ENCODE data around the gene PRKG1. TPM values are rescaled to one million over a fixed set of nuclear protein-coding genes. Genes with fewer than 3 reads are reported as not detected.

The PRKG1 gene
- total and polyA plus RNA-seq, 2 experiments from 2014 or later: 18.2 to 21.1 TPM

DNA sequence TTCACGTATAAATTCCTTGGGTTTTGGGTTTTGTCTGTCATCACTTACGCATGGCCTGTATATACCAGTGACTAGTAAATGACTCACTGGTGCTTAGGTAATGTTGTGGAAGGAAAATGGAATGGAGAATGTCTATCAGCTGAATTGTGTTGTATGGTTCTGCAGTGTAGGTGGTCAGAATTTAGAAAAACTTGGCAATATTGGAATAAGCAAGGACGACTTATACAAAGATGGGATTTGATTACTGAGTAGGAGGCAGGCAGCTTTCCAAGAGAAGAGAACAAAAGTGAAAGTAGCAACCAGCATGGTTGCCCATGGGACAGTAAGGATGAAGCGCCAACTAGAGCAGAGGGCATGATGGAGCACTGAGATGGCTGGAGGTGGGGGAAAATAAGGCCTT lies 793.7 kb downstream of the PRKG1 start (continued):
- TF ChIP-seq, protein P1, sequence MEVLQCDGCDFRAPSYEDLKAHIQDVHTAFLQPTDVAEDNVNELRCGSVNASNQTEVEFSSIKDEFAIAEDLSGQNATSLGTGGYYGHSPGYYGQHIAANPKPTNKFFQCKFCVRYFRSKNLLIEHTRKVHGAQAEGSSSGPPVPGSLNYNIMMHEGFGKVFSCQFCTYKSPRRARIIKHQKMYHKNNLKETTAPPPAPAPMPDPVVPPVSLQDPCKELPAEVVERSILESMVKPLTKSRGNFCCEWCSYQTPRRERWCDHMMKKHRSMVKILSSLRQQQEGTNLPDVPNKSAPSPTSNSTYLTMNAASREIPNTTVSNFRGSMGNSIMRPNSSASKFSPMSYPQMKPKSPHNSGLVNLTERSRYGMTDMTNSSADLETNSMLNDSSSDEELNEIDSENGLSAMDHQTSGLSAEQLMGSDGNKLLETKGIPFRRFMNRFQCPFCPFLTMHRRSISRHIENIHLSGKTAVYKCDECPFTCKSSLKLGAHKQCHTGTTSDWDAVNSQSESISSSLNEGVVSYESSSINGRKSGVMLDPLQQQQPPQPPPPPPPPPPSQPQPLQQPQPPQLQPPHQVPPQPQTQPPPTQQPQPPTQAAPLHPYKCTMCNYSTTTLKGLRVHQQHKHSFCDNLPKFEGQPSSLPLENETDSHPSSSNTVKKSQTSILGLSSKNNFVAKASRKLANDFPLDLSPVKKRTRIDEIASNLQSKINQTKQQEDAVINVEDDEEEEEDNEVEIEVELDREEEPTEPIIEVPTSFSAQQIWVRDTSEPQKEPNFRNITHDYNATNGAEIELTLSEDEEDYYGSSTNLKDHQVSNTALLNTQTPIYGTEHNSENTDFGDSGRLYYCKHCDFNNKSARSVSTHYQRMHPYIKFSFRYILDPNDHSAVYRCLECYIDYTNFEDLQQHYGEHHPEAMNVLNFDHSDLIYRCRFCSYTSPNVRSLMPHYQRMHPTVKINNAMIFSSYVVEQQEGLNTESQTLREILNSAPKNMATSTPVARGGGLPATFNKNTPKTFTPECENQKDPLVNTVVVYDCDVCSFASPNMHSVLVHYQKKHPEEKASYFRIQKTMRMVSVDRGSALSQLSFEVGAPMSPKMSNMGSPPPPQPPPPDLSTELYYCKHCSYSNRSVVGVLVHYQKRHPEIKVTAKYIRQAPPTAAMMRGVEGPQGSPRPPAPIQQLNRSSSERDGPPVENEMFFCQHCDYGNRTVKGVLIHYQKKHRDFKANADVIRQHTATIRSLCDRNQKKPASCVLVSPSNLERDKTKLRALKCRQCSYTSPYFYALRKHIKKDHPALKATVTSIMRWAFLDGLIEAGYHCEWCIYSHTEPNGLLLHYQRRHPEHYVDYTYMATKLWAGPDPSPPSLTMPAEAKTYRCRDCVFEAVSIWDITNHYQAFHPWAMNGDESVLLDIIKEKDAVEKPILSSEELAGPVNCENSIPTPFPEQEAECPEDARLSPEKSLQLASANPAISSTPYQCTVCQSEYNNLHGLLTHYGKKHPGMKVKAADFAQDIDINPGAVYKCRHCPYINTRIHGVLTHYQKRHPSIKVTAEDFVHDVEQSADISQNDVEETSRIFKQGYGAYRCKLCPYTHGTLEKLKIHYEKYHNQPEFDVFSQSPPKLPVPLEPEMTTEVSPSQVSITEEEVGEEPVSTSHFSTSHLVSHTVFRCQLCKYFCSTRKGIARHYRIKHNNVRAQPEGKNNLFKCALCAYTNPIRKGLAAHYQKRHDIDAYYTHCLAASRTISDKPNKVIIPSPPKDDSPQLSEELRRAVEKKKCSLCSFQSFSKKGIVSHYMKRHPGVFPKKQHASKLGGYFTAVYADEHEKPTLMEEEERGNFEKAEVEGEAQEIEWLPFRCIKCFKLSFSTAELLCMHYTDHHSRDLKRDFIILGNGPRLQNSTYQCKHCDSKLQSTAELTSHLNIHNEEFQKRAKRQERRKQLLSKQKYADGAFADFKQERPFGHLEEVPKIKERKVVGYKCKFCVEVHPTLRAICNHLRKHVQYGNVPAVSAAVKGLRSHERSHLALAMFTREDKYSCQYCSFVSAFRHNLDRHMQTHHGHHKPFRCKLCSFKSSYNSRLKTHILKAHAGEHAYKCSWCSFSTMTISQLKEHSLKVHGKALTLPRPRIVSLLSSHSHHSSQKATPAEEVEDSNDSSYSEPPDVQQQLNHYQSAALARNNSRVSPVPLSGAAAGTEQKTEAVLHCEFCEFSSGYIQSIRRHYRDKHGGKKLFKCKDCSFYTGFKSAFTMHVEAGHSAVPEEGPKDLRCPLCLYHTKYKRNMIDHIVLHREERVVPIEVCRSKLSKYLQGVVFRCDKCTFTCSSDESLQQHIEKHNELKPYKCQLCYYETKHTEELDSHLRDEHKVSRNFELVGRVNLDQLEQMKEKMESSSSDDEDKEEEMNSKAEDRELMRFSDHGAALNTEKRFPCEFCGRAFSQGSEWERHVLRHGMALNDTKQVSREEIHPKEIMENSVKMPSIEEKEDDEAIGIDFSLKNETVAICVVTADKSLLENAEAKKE (CRISPR knock-in tag; IDR thresholded peaks at IDR 0.05): no peak

DNA sequence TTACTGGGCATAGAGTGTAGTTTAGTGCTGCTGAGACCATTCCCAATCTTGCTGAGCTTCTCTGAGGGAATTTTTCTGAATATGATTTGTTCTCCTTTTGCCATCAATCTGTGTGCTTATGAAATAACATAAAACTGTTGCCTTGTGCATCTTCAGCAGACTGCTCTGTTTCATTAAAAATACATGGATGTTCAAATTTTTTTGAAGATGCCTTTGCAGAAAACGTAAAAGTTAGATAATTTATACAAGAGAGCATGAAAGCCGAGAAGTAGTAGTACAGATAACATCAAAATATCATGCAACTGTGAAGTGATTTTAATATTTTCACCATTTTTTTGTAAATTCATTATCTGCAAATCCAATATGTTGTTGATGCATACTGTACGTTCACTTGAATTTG lies 799.8 kb downstream of the PRKG1 start:
- Mint-ChIP-seq H3K27ac (no peak overlapping the region; the same call in 1 of the 2 replicates), H3K36me3 (ENCODE audit: low read depth) (no peaks in the 10 kb centered on the region), H3K9me3 (no peaks in the 10 kb centered on the region), H3K4me1 (peaks cover 20% of the 10 kb centered on the region), H3K4me3 (no peak overlapping the region), H3K27me3 (ENCODE audit: insufficient read depth, low read depth, poor library complexity) (peaks cover 2% of the 10 kb centered on the region)
- H3K27ac ChIP-seq (ENCODE audit: low read depth): no peak overlapping the region
- H2AFZ ChIP-seq: no peak overlapping the region
- H4K20me1 ChIP-seq (replicated peaks; ENCODE audit: insufficient read depth): no peaks in the 10 kb centered on the region
- H3K79me2 ChIP-seq (replicated peaks; ENCODE audit: insufficient read depth): no peaks in the 10 kb centered on the region
- no peaks in the 10 kb centered on the region for H3K9me2 ChIP-seq (ENCODE audit: insufficient read depth)
- H3K4me2 ChIP-seq: no peak overlapping the region
- H3K27me3 ChIP-seq (ENCODE audit: insufficient read depth): no peaks in the 10 kb centered on the region
- no peaks in the 10 kb centered on the region for H3K36me3 ChIP-seq (ENCODE audit: insufficient read depth)
- H3K4me3 ChIP-seq: no peak overlapping the region
- no peak for ATAC-seq
- no peak for DNase-seq (ENCODE audit: low spot score)
- H3K4me1 ChIP-seq (ENCODE audit: insufficient read depth): peaks cover 17% of the 10 kb centered on the region
- no peaks in the 10 kb centered on the region for H3F3A ChIP-seq (replicated peaks; ENCODE audit: low read depth)
- TF ChIP-seq, protein P1 (CRISPR knock-in tag; IDR thresholded peaks at IDR 0.05): no peak
- TF ChIP-seq STAT1 (IDR thresholded peaks at IDR 0.05; ENCODE audit: unreplicated experiment) (no peak), NANOG (IDR thresholded peaks at IDR 0.05; ENCODE audit: borderline replicate concordance) (no peak), EZH2phosphoT487 (IDR thresholded peaks at IDR 0.05; ENCODE audit: unreplicated experiment) (no peak), EZH2 (IDR thresholded peaks at IDR 0.05; ENCODE audit: low read depth, unreplicated experiment) (no peak), POLR2AphosphoS5 (IDR thresholded peaks at IDR 0.05; ENCODE audit: low read depth) (no peak), ZNF331 (CRISPR knock-in tag; IDR thresholded peaks at IDR 0.05; ENCODE audit: low read depth) (no peak), ZNF114 (CRISPR knock-in tag; IDR thresholded peaks at IDR 0.05) (no peak)
- TF ChIP-seq, protein P2, sequence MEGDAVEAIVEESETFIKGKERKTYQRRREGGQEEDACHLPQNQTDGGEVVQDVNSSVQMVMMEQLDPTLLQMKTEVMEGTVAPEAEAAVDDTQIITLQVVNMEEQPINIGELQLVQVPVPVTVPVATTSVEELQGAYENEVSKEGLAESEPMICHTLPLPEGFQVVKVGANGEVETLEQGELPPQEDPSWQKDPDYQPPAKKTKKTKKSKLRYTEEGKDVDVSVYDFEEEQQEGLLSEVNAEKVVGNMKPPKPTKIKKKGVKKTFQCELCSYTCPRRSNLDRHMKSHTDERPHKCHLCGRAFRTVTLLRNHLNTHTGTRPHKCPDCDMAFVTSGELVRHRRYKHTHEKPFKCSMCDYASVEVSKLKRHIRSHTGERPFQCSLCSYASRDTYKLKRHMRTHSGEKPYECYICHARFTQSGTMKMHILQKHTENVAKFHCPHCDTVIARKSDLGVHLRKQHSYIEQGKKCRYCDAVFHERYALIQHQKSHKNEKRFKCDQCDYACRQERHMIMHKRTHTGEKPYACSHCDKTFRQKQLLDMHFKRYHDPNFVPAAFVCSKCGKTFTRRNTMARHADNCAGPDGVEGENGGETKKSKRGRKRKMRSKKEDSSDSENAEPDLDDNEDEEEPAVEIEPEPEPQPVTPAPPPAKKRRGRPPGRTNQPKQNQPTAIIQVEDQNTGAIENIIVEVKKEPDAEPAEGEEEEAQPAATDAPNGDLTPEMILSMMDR (conservative IDR thresholded peaks at IDR 0.05; ENCODE audit: low read depth in 2 of 2): no peak

All from GM23338 (cell line).